ENCODE results near the gene LRCH4.

- TF ChIP-seq POLR2A (IDR thresholded peaks at IDR 0.05; ENCODE audit: extremely low read depth, insufficient read length) = no peak
- TF ChIP-seq, protein P1, sequence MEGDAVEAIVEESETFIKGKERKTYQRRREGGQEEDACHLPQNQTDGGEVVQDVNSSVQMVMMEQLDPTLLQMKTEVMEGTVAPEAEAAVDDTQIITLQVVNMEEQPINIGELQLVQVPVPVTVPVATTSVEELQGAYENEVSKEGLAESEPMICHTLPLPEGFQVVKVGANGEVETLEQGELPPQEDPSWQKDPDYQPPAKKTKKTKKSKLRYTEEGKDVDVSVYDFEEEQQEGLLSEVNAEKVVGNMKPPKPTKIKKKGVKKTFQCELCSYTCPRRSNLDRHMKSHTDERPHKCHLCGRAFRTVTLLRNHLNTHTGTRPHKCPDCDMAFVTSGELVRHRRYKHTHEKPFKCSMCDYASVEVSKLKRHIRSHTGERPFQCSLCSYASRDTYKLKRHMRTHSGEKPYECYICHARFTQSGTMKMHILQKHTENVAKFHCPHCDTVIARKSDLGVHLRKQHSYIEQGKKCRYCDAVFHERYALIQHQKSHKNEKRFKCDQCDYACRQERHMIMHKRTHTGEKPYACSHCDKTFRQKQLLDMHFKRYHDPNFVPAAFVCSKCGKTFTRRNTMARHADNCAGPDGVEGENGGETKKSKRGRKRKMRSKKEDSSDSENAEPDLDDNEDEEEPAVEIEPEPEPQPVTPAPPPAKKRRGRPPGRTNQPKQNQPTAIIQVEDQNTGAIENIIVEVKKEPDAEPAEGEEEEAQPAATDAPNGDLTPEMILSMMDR (IDR thresholded peaks at IDR 0.05; ENCODE audit: low read depth, low read length) = no peak
- TF ChIP-seq, protein P2, sequence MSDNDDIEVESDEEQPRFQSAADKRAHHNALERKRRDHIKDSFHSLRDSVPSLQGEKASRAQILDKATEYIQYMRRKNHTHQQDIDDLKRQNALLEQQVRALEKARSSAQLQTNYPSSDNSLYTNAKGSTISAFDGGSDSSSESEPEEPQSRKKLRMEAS (IDR thresholded peaks at IDR 0.05; ENCODE audit: low read depth, low read length) = no peak; the same call in 1 of the 2 replicates
These were observed 41.3 kb upstream of the LRCH4 start for GRCh38 chr7:100627238-100627549.
